H9 (cell line): Measurements from ENCODE around the gene NF1. TPM values are rescaled to one million over a fixed set of nuclear protein-coding genes. Genes with fewer than 3 reads are reported as not detected.

ENCODE experiments used
- DNase-seq: peaks from one replicate; pipeline ENCODE4 v3.0.0-alpha.2; 2017
- H2AFZ ChIP-seq: one replicate; pipeline ENCODE4 v1.6.1; 2013; ENCODE audit warnings: mild to moderate bottlenecking, low read length, control low read depth, moderate library complexity
- H2AK5ac ChIP-seq: 2 replicates; pipeline ENCODE4 v1.6.1; 2013; ENCODE audit warnings: low read length, control low read depth, mixed read lengths; ENCODE audit not compliant: insufficient read length
- H2BK120ac ChIP-seq: one replicate; pipeline ENCODE4 v1.6.1; 2013; ENCODE audit warnings: low read depth, mild to moderate bottlenecking, low read length, control low read depth, inconsistent platforms; ENCODE audit not compliant: poor library complexity, severe bottlenecking
- H2BK12ac ChIP-seq: 2 replicates; pipeline ENCODE4 v1.6.1; 2013; ENCODE audit warnings: low read length, control low read depth, mixed read lengths, low read depth; ENCODE audit not compliant: insufficient read length
- H2BK15ac ChIP-seq: 2 replicates; pipeline ENCODE4 v1.6.1; 2013; ENCODE audit warnings: low read depth, low read length, control low read depth
- H2BK20ac ChIP-seq: one replicate; pipeline ENCODE4 v1.6.1; 2013; ENCODE audit warnings: low read depth, mild to moderate bottlenecking, low read length, control low read depth, inconsistent platforms; ENCODE audit not compliant: poor library complexity, severe bottlenecking
- H2BK5ac ChIP-seq: 2 replicates; pipeline ENCODE4 v1.6.1; 2013; ENCODE audit warnings: low read length, control low read depth, mixed read lengths; ENCODE audit not compliant: insufficient read length
- H3K14ac ChIP-seq: 2 replicates; pipeline ENCODE4 v1.6.1; 2013; ENCODE audit warnings: low read length, control low read depth; ENCODE audit not compliant: insufficient read depth
- H3K18ac ChIP-seq: 2 replicates; pipeline ENCODE4 v1.6.1; 2013; ENCODE audit warnings: low read depth, mild to moderate bottlenecking, mixed read lengths, low read length, control low read depth; ENCODE audit not compliant: insufficient read length
- H3K23ac ChIP-seq: 2 replicates; pipeline ENCODE4 v1.6.1; 2013; ENCODE audit warnings: low read length, control low read depth, mixed read lengths, low read depth; ENCODE audit not compliant: insufficient read length
- H3K23me2 ChIP-seq: 2 replicates; pipeline ENCODE4 v1.6.1; 2013; ENCODE audit warnings: low read depth, mild to moderate bottlenecking, mixed read lengths, low read length, control low read depth; ENCODE audit not compliant: insufficient read length, poor library complexity, severe bottlenecking
- H3K27ac ChIP-seq: 2 replicates; pipeline ENCODE4 v1.5.1; 2013; ENCODE audit warnings: low read length, control low read depth, mixed read lengths, low read depth; ENCODE audit not compliant: insufficient read length
- H3K27me3 ChIP-seq: 2 replicates; pipeline ENCODE4 v1.6.1; 2013; ENCODE audit warnings: low read length, control low read depth, inconsistent platforms; ENCODE audit not compliant: insufficient read depth
- H3K4ac ChIP-seq: 2 replicates; pipeline ENCODE4 v1.6.1; 2013; ENCODE audit warnings: low read depth, mild to moderate bottlenecking, control low read depth, inconsistent platforms, low read length, moderate library complexity
- H3K4me1 ChIP-seq: 2 replicates; pipeline ENCODE4 v1.6.1; 2013; ENCODE audit warnings: low read length, control low read depth, inconsistent platforms; ENCODE audit not compliant: insufficient read depth
- H3K4me2 ChIP-seq: 2 replicates; pipeline ENCODE4 v1.6.1; 2013; ENCODE audit warnings: low read length, control low read depth, mixed read lengths; ENCODE audit not compliant: insufficient read length, insufficient read depth
- H3K56ac ChIP-seq: 2 replicates; pipeline ENCODE4 v1.6.1; 2013; ENCODE audit warnings: low read depth, mild to moderate bottlenecking, mixed read lengths, low read length, control low read depth; ENCODE audit not compliant: insufficient read length
- H3K79me1 ChIP-seq: 2 replicates; pipeline ENCODE4 v1.6.1; 2013; ENCODE audit warnings: low read depth, mild to moderate bottlenecking, moderate library complexity, low read length, control low read depth, inconsistent platforms; ENCODE audit not compliant: insufficient read depth, poor library complexity, severe bottlenecking
- H3K79me2 ChIP-seq: 2 replicates; pipeline ENCODE4 v1.6.1; 2013; ENCODE audit warnings: low read length, control low read depth, inconsistent platforms; ENCODE audit not compliant: insufficient read depth
- H3K9ac ChIP-seq: 2 replicates; pipeline ENCODE4 v1.6.1; 2013; ENCODE audit warnings: low read length, control low read depth, mixed read lengths; ENCODE audit not compliant: insufficient read length; ENCODE audit errors: extremely low read depth
- H3K9me3 ChIP-seq: one replicate; pipeline ENCODE4 v1.6.1; 2013; ENCODE audit warnings: low read depth, low read length, inconsistent platforms; ENCODE audit not compliant: control insufficient read depth
- H3T11ph ChIP-seq: one replicate; pipeline ENCODE4 v1.6.1; 2013; ENCODE audit warnings: mild to moderate bottlenecking, low read length, control low read depth, inconsistent platforms
- H4K20me1 ChIP-seq: one replicate; pipeline ENCODE4 v1.6.1; 2013; ENCODE audit not compliant: control insufficient read depth, insufficient read length, insufficient read depth
- H4K5ac ChIP-seq: 2 replicates; pipeline ENCODE4 v1.6.1; 2013; ENCODE audit warnings: low read depth, mild to moderate bottlenecking, mixed read lengths, low read length, control low read depth; ENCODE audit not compliant: insufficient read length
- H4K8ac ChIP-seq: replicated peaks from 2 replicates; pipeline ENCODE4 v1.6.1; 2013; ENCODE audit warnings: low read length, control low read depth, mixed read lengths, low read depth; ENCODE audit not compliant: insufficient read length
- H4K91ac ChIP-seq: 2 replicates; pipeline ENCODE4 v1.6.1; 2013; ENCODE audit warnings: low read depth, mild to moderate bottlenecking, moderate library complexity, mixed read lengths, low read length, control low read depth; ENCODE audit not compliant: insufficient read length
- H3K27ac Mint-ChIP-seq, 3 experiments: 2 replicates in 2 of 3; 3 replicates in 1 of 3; pipeline ENCODE4 v1.8.0; 2020 to 2021; ENCODE audit warnings: mixed read lengths in 3 of 3, mild to moderate bottlenecking in 1 of 3, moderate library complexity in 1 of 3
- H3K27me3 Mint-ChIP-seq: 2 replicates; pipeline ENCODE4 v1.8.0; 2021; ENCODE audit warnings: low read depth, mild to moderate bottlenecking, moderate library complexity, mixed read lengths
- H3K36me3 Mint-ChIP-seq, 3 experiments: 2 replicates in 2 of 3; 3 replicates in 1 of 3; pipeline ENCODE4 v1.8.0; 2020 to 2021; ENCODE audit warnings: low read depth in 3 of 3, mixed read lengths in 3 of 3; ENCODE audit not compliant: insufficient read depth in 1 of 3
- H3K4me1 Mint-ChIP-seq, 2 experiments: 2 replicates each; pipeline ENCODE4 v1.8.0; 2020; ENCODE audit warnings: mixed read lengths in 2 of 2
- H3K4me3 Mint-ChIP-seq, 2 experiments: 2 replicates in 1 of 2; 3 replicates in 1 of 2; pipeline ENCODE4 v1.8.0; 2020 to 2021; ENCODE audit warnings: mild to moderate bottlenecking in 2 of 2, mixed read lengths in 2 of 2, moderate library complexity in 1 of 2
- H3K9me3 Mint-ChIP-seq, 2 experiments: 2 replicates in 1 of 2; 3 replicates in 1 of 2; pipeline ENCODE4 v1.8.0; 2020; ENCODE audit warnings: mild to moderate bottlenecking in 2 of 2, mixed read lengths in 2 of 2, moderate library complexity in 1 of 2
- WGBS: extraction: QIAGEN DNeasy Blood & Tissue Kit; methylation state at CpG from one replicate; pipeline ENCODE4 v1.1.7; 2013; ENCODE audit warnings: missing lambda C conversion rate, low lambda C conversion rate, mixed read lengths; ENCODE audit not compliant: insufficient read length; ENCODE audit errors: extremely low coverage; 5-methylcytosine and 5-hydroxymethylcytosine counted together
- total RNA-seq: library from RNA; stranded (reverse); gene quantifications from 2 replicates; pipeline ENCODE4 v1.2.1, GENCODE V29; 2021
- TF ChIP-seq, protein P1 (sequence below): fragments of 200-600 bp; sonication (generic); conservative IDR thresholded peaks from 3 replicates; pipeline ENCODE4 v1.8.0; 2021; ENCODE audit warnings: antibody characterized with exemption, mild to moderate bottlenecking

The NF1 gene
- total RNA-seq, 1 experiment from 2014 or later = 38.1 TPM

DNA sequence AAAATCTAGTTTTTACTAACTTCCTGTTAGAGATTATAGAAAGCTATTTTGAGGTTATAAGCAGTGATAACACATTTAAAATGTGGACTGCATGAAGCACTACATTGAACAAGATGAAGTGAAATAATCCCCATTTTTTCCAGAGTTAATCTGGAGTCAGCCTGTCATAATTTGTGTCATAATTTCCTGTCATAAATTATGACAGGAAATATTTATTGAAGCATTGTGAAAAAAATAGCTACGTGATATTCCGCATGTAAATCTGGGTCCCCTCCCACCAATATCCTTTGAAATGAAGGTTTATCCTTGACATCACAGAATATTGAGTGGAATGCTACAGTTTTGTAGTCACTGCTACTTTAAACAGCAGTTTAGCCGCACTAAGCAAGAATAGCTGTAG is 162.2 kb downstream of the NF1 start:
- Histone ChIP-seq H2BK12ac (no peak overlapping the region), H4K91ac (no peak overlapping the region), H2AFZ (no peak overlapping the region), H3K79me1 (no peaks in the 10 kb centered on the region), H4K20me1 (no peaks in the 10 kb centered on the region), H3K4me2 (no peak overlapping the region), H3K4me1 (no peaks in the 10 kb centered on the region), H3T11ph (no peak overlapping the region), H2BK20ac (no peak overlapping the region), H2BK120ac (no peak overlapping the region), H3K18ac (no peak overlapping the region), H3K9ac (no peak overlapping the region), H4K5ac (no peak overlapping the region), H2BK15ac (no peak overlapping the region), H3K4ac (no peak overlapping the region), H3K14ac (no peak overlapping the region), H3K9me3 (no peaks in the 10 kb centered on the region), H3K23me2 (no peaks in the 10 kb centered on the region), H3K27me3 (no peaks in the 10 kb centered on the region), H3K23ac (no peak overlapping the region), H2AK5ac (no peak overlapping the region), H3K56ac (no peak overlapping the region), H3K79me2 (no peaks in the 10 kb centered on the region), H2BK5ac (no peak overlapping the region), H4K8ac (no peak overlapping the region), H3K27ac (no peak overlapping the region)
- H3K36me3 Mint-ChIP-seq = peaks cover 2 to 14% (median 12%) of the 10 kb centered on the region in 3 experiments; a peak in 5 of 7 replicates
- H3K4me3 Mint-ChIP-seq = no peak overlapping the region
- no peak overlapping the region for H3K27ac Mint-ChIP-seq
- TF ChIP-seq, protein P1, sequence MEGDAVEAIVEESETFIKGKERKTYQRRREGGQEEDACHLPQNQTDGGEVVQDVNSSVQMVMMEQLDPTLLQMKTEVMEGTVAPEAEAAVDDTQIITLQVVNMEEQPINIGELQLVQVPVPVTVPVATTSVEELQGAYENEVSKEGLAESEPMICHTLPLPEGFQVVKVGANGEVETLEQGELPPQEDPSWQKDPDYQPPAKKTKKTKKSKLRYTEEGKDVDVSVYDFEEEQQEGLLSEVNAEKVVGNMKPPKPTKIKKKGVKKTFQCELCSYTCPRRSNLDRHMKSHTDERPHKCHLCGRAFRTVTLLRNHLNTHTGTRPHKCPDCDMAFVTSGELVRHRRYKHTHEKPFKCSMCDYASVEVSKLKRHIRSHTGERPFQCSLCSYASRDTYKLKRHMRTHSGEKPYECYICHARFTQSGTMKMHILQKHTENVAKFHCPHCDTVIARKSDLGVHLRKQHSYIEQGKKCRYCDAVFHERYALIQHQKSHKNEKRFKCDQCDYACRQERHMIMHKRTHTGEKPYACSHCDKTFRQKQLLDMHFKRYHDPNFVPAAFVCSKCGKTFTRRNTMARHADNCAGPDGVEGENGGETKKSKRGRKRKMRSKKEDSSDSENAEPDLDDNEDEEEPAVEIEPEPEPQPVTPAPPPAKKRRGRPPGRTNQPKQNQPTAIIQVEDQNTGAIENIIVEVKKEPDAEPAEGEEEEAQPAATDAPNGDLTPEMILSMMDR = no peak
- H3K9me3 Mint-ChIP-seq = no peaks in the 10 kb centered on the region
- H3K4me1 Mint-ChIP-seq = no peaks in the 10 kb centered on the region
- no peak for DNase-seq
- no peaks in the 10 kb centered on the region for H3K27me3 Mint-ChIP-seq
- no CpG with 5 or more reads among the region's 3 CpGs for WGBS
